ENCODE measurements around the gene MLPH. TPM values are rescaled to one million over a fixed set of nuclear protein-coding genes. Genes with fewer than 3 reads are reported as not detected.

MLPH gene
- total RNA-seq, 1 donor from 2014 or later: 27.3 TPM

DNA sequence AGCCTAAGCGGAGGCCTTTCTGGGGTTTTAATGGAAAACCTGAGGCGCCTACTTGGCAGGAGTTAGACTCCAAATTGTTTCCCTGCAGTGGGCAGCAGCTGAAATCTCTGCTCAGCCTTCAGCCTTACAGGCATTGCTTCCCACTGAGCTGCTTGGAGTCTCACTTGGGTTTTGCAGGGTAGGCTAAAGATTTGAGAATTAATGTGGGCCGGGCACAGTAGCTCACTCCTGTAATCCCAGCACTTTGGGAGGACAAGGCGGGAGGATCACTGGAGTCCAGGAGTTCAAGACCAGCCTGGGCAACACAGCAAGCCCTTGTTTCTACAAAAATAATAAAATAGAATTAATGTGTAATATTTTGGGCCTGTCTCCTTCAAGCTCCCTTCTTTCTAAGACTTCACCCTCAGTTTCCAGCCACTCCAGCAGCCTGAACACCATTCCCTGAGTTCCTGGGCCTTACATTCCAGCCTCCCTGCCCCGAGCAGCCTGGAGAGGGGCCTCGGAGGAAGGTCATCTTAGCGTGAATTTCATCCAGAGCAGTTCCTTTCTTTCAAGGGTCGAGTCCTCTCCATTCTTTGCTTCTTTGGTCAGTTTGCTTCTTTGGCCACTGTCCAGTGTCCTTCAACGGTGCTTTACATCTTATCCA is 112.5 kb downstream of the MLPH start:
- Histone ChIP-seq H3K27me3 (ENCODE audit: control insufficient read depth, insufficient read depth, low read length) (no peaks in the 10 kb centered on the region), H3K4me3 (ENCODE audit: low read depth, low read length) (no peak overlapping the region), H3K36me3 (ENCODE audit: control insufficient read depth, insufficient read depth, low read length) (no peaks in the 10 kb centered on the region)
- no peak for TF ChIP-seq CTCF (IDR thresholded peaks at IDR 0.05; ENCODE audit: insufficient read depth, low read length, poor library complexity, severe bottlenecking)
- DNase-seq (ENCODE audit: low read depth): no peak

DNA sequence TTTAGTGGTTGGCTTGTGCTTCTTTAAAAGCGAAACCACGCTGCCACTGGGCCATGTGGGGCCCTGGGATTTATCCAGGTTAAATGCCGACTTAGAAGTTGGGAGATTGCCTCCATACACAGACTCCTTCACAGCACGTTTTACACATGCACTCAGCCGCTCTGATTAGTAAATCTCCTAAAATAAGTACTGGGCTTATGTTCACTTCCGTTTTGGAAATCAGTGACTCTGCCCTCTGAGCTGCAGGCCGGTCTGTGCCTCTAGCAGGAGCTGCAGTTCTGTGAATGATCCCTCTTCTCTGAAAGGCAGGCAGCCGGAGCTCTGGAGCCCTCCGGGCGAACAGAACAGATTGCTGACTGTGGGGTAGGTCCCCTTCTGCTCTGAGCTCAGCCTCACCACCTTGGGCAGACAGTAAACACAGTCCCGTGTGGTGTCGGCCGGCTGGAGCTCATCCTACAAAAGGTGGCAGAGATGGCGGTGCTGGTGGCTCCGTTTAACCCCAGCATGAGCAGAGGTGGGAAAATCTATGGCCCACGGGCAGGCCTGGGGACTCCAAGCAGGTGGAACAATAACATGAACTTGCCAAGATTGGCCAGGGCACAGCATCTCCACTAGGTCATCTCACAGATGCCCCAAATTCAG is 113.3 kb downstream of the MLPH start:
- no peak for DNase-seq (ENCODE audit: low read depth)
- no peak overlapping the region for H3K4me3 ChIP-seq (ENCODE audit: low read depth, low read length)
- peak; percentile 15 for TF ChIP-seq CTCF (IDR thresholded peaks at IDR 0.05; ENCODE audit: insufficient read depth, low read length, poor library complexity, severe bottlenecking)
- H3K36me3 ChIP-seq (ENCODE audit: control insufficient read depth, insufficient read depth, low read length): no peaks in the 10 kb centered on the region
- no peaks in the 10 kb centered on the region for H3K27me3 ChIP-seq (ENCODE audit: control insufficient read depth, insufficient read depth, low read length)

GRCh38 chr2:237601453-237602116 is 114.5 kb downstream of the MLPH start:
- no peak for TF ChIP-seq CTCF (IDR thresholded peaks at IDR 0.05; ENCODE audit: insufficient read depth, low read length, poor library complexity, severe bottlenecking)
- no peak overlapping the region for H3K4me3 ChIP-seq (ENCODE audit: low read depth, low read length)
- no peaks in the 10 kb centered on the region for H3K27me3 ChIP-seq (ENCODE audit: control insufficient read depth, insufficient read depth, low read length)
- no peak for DNase-seq (ENCODE audit: low read depth)
- H3K36me3 ChIP-seq (ENCODE audit: control insufficient read depth, insufficient read depth, low read length): no peaks in the 10 kb centered on the region

GRCh38 chr2:237602409-237602808 is 115.4 kb downstream of the MLPH start:
- no peak for DNase-seq (ENCODE audit: low read depth)
- H3K27me3 ChIP-seq (ENCODE audit: control insufficient read depth, insufficient read depth, low read length): no peaks in the 10 kb centered on the region
- no peak for TF ChIP-seq CTCF (IDR thresholded peaks at IDR 0.05; ENCODE audit: insufficient read depth, low read length, poor library complexity, severe bottlenecking)
- H3K36me3 ChIP-seq (ENCODE audit: control insufficient read depth, insufficient read depth, low read length): no peaks in the 10 kb centered on the region
- H3K4me3 ChIP-seq (ENCODE audit: low read depth, low read length): no peak overlapping the region

GRCh38 chr2:237603049-237603717 is 116.1 kb downstream of the MLPH start:
- TF ChIP-seq CTCF (IDR thresholded peaks at IDR 0.05; ENCODE audit: insufficient read depth, low read length, poor library complexity, severe bottlenecking): no peak
- no peak overlapping the region for H3K4me3 ChIP-seq (ENCODE audit: low read depth, low read length)
- DNase-seq (ENCODE audit: low read depth): no peak
- H3K27me3 ChIP-seq (ENCODE audit: control insufficient read depth, insufficient read depth, low read length): no peaks in the 10 kb centered on the region
- H3K36me3 ChIP-seq (ENCODE audit: control insufficient read depth, insufficient read depth, low read length): no peaks in the 10 kb centered on the region
